ENCODE measurements around the gene TEAD1. TPM values are rescaled to one million over a fixed set of nuclear protein-coding genes. Genes with fewer than 3 reads are reported as not detected.

TEAD1 gene
- total RNA-seq, 2 experiments from 2014 or later = 0.11 TPM; not detected in 1

DNA sequence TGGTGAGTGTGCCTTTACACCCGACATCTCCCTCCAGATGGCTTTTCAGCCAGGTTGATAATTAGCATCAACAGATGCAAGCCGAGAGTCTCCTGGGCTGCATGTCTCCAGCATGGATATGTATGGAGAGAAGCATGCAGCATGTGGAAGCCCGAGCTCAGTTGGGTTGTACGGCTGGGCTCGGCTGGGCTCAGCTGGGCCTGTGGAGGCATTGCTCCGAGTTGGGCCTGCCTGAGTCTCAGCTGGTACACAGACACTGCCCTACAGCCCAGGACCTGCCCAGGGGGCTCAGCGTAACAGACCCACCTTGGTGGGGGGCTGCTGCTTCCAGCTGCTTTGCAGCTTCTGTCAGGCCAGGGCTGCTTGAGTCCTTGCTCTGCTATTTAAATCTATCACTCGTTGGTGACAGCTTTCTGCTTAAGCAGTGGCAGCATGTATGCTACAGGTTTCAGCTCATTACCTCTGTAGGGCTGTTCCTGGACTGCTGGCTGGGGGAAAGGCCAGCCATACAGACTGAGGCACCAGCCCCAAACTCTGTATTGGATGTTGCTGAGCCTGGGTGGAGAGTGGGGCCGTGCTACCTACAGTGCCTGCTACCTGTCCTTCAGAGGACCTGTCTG is 115.5 kb downstream of the TEAD1 start:
- no peak overlapping the region for H3K4me3 ChIP-seq (ENCODE audit: low read length)
- DNase-seq = no peak
- H3K27ac ChIP-seq (ENCODE audit: low read depth in 1 of 2, low read length in 2 of 2) = no peak overlapping the region
- POLR2A ChIA-PET = no interaction called here
- CTCF ChIA-PET = interaction anchor here (0.8 kb wide), 1 partner anchor 10 kb away, joined by 4 read pairs; no protein-coding TSS in a partner anchor
- H3K36me3 Mint-ChIP-seq (ENCODE audit: low read depth) = no peaks in the 10 kb centered on the region
- no peaks in the 10 kb centered on the region for H3K4me1 ChIP-seq (ENCODE audit: insufficient read depth, low read length)
- H3K27ac Mint-ChIP-seq = no peak overlapping the region
- H3K9me3 Mint-ChIP-seq = no peaks in the 10 kb centered on the region
- TF ChIP-seq, protein P1, sequence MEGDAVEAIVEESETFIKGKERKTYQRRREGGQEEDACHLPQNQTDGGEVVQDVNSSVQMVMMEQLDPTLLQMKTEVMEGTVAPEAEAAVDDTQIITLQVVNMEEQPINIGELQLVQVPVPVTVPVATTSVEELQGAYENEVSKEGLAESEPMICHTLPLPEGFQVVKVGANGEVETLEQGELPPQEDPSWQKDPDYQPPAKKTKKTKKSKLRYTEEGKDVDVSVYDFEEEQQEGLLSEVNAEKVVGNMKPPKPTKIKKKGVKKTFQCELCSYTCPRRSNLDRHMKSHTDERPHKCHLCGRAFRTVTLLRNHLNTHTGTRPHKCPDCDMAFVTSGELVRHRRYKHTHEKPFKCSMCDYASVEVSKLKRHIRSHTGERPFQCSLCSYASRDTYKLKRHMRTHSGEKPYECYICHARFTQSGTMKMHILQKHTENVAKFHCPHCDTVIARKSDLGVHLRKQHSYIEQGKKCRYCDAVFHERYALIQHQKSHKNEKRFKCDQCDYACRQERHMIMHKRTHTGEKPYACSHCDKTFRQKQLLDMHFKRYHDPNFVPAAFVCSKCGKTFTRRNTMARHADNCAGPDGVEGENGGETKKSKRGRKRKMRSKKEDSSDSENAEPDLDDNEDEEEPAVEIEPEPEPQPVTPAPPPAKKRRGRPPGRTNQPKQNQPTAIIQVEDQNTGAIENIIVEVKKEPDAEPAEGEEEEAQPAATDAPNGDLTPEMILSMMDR (IDR thresholded peaks at IDR 0.05) = no peak
- intact Hi-C loops (cut with DNase I, micrococcal nuclease) = no loop called here
- H3K36me3 ChIP-seq (ENCODE audit: insufficient read depth, low read length) = no peaks in the 10 kb centered on the region
- H3K27me3 Mint-ChIP-seq = peaks cover 8% of the 10 kb centered on the region
- H3K27me3 ChIP-seq (ENCODE audit: control insufficient read depth in 1 of 2, insufficient read depth in 2 of 2, low read length in 2 of 2) = peaks cover 4 to 7% of the 10 kb centered on the region in 2 experiments
- no peak overlapping the region for H3K4me3 Mint-ChIP-seq
- ATAC-seq (ENCODE audit: poor library complexity) = no peak
- no peaks in the 10 kb centered on the region for H3K9me3 ChIP-seq (ENCODE audit: control insufficient read depth in 1 of 2, insufficient read depth in 1 of 2, low read length in 2 of 2)
- no peaks in the 10 kb centered on the region for H3K4me1 Mint-ChIP-seq (ENCODE audit: low read depth)

DNA sequence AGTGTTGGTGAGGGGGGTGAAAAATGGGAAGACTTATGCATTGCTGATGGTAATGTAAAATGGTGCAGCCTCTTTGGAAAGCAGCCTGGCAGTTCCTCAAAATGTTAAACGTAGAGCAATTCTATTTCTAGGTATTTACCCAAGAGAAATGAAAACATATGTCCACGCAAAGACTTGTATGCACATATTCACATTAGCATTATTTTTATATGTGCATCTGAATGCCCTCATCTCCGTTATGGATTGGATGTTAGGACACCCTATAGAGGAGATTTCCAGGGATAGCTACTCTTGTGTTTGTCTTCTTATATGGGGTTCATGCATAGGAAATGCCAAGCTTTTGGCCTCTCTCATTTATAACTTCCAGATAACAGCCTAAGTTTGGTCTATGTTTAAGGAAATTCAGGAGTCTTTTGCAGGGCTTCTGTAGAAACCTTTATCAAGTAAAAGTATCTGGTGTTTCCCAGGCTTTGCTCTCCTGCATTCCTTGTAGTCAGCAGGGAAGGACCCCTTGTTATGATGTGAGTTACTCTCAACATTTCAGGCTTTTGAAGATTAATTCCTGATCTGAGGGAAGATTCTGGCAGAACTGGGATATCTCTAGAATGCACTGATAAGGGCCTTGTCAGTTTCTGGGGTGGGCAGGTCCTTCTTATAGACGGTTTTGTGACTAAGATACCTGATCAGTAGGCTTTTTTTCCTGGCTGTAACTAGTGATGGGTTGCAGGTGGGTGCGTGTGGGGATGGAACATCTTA is 116.8 kb downstream of the TEAD1 start:
- ChIA-PET POLR2A (no interaction called here), CTCF (no interaction called here)
- no peaks in the 10 kb centered on the region for H3K4me1 Mint-ChIP-seq (ENCODE audit: low read depth)
- DNase-seq (no peak), ATAC-seq (ENCODE audit: poor library complexity) (no peak)
- Histone ChIP-seq H3K36me3 (ENCODE audit: insufficient read depth, low read length) (no peaks in the 10 kb centered on the region), H3K27me3 (ENCODE audit: control insufficient read depth in 1 of 2, insufficient read depth in 2 of 2, low read length in 2 of 2) (peaks cover under 1 to 3% of the 10 kb centered on the region in 2 experiments), H3K9me3 (ENCODE audit: control insufficient read depth in 1 of 2, insufficient read depth in 1 of 2, low read length in 2 of 2) (no peaks in the 10 kb centered on the region), H3K27ac (ENCODE audit: low read depth in 1 of 2, low read length in 2 of 2) (no peak overlapping the region), H3K4me1 (ENCODE audit: insufficient read depth, low read length) (no peaks in the 10 kb centered on the region), H3K4me3 (ENCODE audit: low read length) (no peak overlapping the region)
- TF ChIP-seq, protein P1 (IDR thresholded peaks at IDR 0.05) = no peak
- no peak overlapping the region for H3K27ac Mint-ChIP-seq
- peaks cover 11% of the 10 kb centered on the region for H3K27me3 Mint-ChIP-seq
- H3K4me3 Mint-ChIP-seq = no peak overlapping the region
- intact Hi-C loops (cut with DNase I, micrococcal nuclease) = no loop called here
- no peaks in the 10 kb centered on the region for H3K9me3 Mint-ChIP-seq
- H3K36me3 Mint-ChIP-seq (ENCODE audit: low read depth) = no peaks in the 10 kb centered on the region

DNA sequence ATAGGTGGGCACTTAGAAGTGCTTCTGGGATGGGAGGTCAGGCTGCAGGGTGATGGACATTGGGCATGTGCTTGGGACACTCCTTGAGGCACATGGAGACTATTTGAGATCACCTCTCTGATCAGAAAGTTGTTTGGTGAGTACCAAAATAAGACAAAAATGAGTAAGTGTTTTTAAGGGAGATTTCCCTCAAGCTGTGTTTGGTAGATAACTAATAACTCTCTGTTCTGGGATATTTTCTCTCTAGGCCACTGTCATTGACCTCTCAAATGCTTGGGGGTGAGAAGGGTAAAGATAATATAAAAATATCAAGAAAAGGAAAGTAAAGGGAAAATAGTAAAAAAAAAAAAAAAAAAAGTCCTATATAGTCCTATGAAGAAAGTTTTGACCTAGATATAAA is 117.8 kb downstream of the TEAD1 start:
- no peak overlapping the region for H3K27ac ChIP-seq (ENCODE audit: low read depth in 1 of 2, low read length in 2 of 2)
- H3K27me3 ChIP-seq (ENCODE audit: control insufficient read depth in 1 of 2, insufficient read depth in 2 of 2, low read length in 2 of 2) = peaks cover 0 to 2% of the 10 kb centered on the region in 2 experiments
- no peak overlapping the region for H3K4me3 ChIP-seq (ENCODE audit: low read length)
- no peaks in the 10 kb centered on the region for H3K36me3 ChIP-seq (ENCODE audit: insufficient read depth, low read length)
- ChIA-PET POLR2A (no interaction called here), CTCF (interaction anchor here (0.7 kb wide), 2 partner anchors 164 to 419 kb away, joined by 3 read pairs; no protein-coding TSS in a partner anchor)
- H3K9me3 ChIP-seq (ENCODE audit: control insufficient read depth in 1 of 2, insufficient read depth in 1 of 2, low read length in 2 of 2) = no peaks in the 10 kb centered on the region
- H3K27me3 Mint-ChIP-seq = peaks cover 7% of the 10 kb centered on the region
- no peak overlapping the region for H3K4me3 Mint-ChIP-seq
- no peaks in the 10 kb centered on the region for H3K4me1 Mint-ChIP-seq (ENCODE audit: low read depth)
- no peaks in the 10 kb centered on the region for H3K36me3 Mint-ChIP-seq (ENCODE audit: low read depth)
- ATAC-seq (ENCODE audit: poor library complexity) (no peak), DNase-seq (no peak)
- no peaks in the 10 kb centered on the region for H3K4me1 ChIP-seq (ENCODE audit: insufficient read depth, low read length)
- no peak overlapping the region for H3K27ac Mint-ChIP-seq
- TF ChIP-seq, protein P1 (IDR thresholded peaks at IDR 0.05) = no peak
- no peaks in the 10 kb centered on the region for H3K9me3 Mint-ChIP-seq
- intact Hi-C loops (cut with DNase I, micrococcal nuclease) = no loop called here
